Effector CD4-positive, alpha-beta T cell (primary cell): Measurements from ENCODE around the gene ACOT11.

ENCODE experiments used
- DNase-seq: peaks from one replicate; pipeline ENCODE4 v3.0.0-alpha.2; 2020

The ACOT11 gene

GRCh38 chr1:54593571-54594160, 45.6 kb downstream of the ACOT11 start:
- DNase-seq = no peak

DNA sequence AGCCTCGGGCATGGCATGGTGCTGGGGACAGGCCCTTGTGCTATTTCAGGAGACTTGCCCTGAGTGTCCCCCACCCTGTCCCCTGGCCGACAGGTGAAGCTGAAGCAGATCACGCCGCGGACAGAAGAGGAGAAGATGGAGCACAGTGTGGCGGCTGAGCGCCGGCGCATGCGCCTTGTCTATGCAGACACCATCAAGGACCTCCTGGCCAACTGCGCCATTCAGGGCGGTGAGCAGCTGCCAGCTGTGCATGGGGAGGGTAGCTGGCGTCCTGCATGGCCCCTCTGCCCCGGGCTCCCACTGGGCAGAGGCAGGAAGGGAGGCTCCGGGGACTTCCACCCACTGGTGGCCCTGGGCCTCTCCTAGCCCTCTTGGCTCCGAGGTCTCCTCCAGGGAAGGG, 46.4 kb downstream of the ACOT11 start:
- no peak for DNase-seq

DNA sequence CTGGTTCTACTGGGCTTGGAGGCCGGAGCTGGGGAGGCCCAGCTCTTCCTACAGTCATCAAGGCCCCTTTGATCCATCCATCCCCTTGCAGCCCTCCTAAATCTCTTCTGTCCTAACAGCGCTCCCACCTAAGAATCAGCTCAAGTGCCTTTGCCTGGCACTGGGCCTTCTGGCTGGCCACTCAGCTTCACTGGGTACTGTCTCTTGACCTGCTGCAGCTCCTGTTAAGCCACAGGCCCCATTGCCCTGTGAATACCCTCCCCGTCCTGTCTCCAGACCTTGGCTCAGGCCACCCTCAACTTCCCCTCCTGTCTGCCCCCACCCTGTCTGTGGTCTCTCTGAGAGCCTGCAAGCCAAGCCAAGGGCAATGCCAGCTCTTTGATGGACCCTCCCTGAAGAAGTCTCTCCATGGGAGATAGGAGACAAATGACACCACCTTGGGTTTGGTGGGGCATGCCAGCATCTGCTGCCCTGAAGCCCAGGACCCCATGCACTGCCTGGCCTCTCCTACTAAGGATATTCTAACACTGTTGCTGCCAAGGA, 48.0 kb downstream of the ACOT11 start:
- DNase-seq = no peak

- DNase-seq = no peak
Observed at GRCh38 chr1:54596756-54597155, 48.7 kb downstream of the ACOT11 start.

DNA sequence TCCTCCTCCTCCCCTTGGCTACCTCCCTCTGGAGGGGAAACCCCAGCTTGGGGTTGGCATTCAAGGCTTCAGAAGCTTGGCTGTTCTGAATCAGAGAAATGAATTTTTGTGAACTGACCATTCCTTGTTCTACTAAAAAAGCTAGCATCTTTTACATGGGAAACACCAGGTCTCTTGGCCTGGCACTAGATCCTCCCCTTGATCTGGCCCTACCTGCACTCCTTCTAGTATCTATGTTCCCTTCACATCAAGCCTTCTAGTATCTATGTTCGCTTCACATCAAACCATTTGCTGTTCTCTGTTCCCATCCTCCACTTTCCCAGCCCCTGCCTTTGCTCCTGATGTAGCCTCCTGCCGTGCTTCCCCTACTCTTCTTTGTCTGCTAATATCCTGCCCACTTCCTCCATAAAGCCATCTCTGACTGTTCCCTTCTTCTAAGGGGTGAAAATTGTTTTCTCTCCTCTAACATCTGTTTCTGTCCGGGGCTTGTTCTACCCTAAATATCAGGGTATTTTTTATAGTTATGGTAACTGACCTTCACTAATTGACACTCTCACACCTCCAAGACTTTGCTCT, 49.5 kb downstream of the ACOT11 start:
- DNase-seq = no peak

DNA sequence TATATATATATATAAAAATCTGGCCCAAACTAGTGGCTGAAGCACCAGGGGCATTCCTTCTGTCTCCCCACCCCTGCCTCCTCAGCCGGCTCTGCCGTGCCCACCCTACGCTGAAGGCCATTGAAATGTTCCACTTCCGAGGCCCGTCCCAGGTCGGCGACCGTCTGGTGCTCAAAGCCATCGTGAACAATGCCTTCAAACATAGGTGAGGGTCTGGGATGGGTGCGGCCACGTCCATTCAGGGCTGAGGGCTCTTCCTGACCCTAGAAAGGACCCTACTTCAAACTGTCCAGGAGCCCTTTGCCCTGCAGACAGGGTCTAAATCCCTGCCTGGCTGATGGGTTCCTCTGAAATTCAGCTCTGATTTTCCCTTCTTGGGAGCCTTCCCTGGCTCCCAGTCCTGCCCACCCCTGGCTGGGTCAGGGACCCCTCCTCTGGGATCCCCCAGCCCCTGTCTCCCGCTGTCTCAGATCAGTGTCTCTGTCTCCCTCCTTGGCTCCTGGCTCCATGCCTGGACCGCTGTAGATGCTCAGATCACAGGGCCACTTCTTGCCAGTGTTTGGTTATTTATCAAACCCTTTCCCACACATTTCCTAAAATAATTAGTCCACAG, 51.3 kb downstream of the ACOT11 start:
- DNase-seq = no peak

GRCh38 chr1:54600947-54601721, 53.1 kb downstream of the ACOT11 start:
- DNase-seq = no peak

- DNase-seq = no peak
Observed at GRCh38 chr1:54601730-54602129, 53.7 kb downstream of the ACOT11 start.

GRCh38 chr1:54602554-54602953, 54.5 kb downstream of the ACOT11 start:
- no peak for DNase-seq

DNA sequence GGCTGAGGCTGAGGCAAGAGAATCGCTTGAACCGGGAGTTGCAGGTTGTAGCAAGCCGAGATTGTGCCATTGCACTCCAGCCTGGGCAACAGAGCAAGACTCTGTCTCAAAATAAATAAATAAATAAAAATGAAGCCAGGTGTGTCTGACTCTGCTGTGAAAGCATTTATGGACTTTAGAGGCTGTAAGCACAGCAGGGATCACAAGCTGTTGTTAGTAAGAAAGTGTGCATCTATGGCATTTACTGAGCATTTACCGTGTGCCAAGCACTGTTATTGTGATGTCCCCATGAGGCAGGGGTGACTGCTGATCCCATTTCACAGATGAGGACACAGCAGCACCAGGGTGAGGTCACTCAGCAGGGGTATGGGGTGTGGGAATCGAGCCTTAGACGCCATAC, 55.2 kb downstream of the ACOT11 start:
- DNase-seq = no peak

DNA sequence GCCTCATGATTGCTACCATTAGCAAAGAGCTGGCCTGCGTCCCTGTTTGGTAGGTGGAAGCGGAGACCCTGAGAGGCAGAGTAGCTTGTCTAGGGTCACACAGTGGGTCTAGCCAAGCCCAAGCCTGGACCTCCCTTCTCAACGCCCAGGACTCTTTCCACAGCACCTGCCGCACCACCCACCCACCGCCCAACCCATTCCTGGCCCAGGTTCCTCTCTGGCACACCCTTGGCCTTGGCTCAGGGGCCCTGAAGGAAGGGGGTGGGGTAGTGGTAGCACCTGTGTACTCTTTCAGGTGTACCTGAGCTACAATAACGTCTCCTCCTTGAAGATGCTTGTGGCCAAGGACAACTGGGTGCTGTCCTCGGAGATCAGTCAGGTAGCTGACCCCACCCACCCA, 56.0 kb downstream of the ACOT11 start:
- no peak for DNase-seq

DNA sequence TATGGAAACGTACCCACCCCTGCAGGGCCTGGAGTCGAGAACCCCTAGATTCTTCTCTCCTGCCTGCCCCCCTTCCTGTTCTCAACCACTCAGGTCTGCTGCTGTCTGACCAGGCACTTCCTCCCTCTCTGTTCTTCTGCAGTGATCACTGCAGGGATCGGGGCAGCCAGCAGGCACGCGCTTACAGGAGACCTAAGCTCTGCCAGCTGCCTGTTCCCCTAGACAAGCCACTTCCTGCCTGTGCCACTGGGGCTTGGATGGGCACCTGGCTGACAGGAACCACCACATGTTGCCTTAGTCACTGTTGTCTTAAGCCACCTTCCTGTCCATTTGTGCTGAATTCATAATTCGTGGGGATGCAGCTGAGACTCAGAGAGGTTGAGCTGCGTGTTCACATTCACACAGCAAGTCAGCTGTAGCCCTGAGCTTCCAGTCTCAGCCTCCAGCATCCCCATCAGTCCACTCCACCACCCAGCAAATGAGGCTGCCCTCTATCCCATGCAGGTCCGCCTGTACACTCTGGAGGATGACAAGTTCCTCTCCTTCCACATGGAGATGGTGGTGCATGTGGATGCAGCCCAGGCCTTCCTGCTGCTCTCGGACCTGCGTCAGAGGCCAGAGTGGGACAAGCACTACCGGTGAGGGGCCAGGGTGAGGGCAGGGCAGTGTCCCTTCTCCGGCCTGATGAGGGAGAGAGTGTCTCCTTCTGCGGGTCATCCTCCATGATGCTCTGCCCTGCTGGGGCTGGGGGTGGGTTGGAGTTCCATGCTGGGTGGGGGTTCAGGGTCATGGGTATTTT, 56.7 kb downstream of the ACOT11 start:
- DNase-seq = no peak

DNA sequence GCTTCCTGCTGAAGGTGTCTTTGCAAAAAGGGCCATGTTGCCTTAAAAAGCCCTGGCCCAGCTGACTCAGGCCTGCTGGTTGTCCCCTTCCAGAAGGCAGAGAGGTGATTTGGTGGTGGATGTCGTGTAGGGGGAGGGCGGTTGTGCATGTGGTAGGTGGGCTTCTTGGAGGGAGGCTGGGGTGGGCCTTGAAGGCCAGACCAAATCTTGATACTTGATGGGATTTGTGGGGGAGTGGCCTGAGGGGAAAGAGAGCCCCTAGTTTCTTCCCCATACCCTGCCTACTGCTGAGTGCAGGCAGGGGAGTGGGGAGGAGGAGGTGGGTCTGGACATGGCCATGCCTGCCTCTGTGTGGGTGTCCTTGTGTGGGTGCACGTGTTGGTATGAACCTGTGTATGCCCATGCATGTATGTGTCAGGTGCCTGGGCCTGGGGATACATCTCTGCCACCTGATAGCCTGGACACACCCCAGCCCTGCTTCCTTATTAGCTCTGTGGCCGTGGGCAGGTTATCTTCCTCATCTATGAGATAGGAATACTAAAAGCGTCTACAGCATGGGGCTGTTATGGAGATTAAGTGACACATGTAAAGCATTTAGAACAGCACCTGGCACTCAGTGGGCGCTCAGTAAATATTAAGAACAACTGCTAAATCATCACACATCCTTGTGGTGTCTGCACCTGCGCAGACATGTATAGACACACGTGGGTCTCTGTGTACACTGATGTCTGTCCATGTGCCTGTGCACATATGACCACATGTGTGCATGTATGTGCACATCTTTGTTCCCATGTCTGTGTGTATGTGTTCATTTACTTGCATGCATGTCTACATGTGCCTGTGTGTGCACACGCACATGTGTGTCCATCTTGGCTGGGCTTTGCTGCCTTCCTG, 58.3 kb downstream of the ACOT11 start:
- DNase-seq = no peak

GRCh38 chr1:54606990-54607325, 58.9 kb downstream of the ACOT11 start:
- no peak for DNase-seq

- DNase-seq = no peak
Observed at GRCh38 chr1:54607821-54608565, 60.0 kb downstream of the ACOT11 start.

GRCh38 chr1:54608566-54609230, 60.7 kb downstream of the ACOT11 start:
- DNase-seq = no peak

GRCh38 chr1:54609301-54609921, 61.4 kb downstream of the ACOT11 start:
- no peak for DNase-seq

DNA sequence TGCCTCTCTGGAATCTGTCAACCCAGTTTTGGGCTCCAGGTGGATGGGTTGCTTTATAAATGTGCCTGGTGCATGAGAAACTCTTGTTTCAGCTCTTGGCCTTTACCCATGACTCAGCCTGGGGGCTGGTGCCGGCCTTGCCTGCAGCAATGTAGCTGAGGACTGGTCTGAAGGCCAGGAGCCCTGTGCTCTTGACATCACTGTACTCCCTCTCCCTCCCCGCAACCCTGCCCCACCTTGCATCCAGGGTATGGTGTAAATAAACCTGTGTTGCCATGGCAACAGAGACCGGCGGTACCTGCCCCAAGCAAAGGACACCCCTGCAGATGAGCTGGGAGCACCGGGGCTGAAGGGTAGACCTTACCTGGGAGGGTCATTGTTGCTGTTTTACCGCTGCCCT, 62.0 kb downstream of the ACOT11 start:
- DNase-seq = no peak

DNA sequence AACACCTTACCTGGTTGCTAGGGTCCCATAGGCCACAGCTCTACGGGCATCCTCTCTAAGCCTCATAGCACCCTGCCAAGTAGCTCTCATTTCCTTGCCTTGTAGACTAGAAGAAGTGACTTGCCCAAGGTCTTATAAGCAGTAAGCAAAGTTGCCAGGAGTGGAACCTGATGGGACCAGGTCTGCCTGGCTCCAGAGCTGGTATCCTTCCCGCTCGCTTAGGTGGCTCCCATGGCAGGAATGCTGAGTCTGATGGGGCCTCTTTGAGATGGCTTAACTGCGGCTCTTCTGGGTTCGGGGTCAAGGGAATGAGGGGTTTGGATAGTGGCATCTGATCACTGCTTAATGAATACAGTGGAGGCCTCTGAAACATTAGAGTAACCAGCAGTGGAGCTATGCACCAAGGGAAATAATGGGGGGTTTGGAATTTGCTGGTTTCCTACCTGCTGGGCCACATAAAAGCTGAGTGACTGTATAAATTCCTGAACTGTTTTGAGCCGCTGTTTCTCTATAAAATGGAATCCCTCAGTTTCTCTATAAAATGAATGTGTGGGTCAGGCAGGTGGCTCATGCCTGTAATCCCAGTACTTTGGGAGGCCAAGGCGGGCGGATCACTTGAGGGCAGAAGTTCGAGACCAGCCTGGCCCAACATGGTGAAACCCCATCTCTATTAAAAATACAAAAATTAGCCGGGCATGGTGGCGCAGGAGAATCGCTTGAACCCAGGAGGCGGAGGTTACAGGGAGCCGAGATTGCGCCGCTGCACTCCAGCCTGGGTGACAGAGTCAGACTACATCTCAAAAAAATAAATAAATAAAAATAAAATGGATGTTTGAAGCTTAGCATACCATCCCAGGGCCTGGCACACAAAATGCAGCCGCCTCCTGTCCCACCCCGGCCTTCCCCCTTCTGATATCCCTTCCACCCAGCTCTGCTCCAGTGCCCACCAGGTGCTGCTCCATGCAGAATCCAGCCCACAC, 62.9 kb downstream of the ACOT11 start:
- DNase-seq = no peak
